ENCODE results near the gene ABHD12B. TPM values are rescaled to one million over a fixed set of nuclear protein-coding genes. Genes with fewer than 3 reads are reported as not detected.

ABHD12B gene
- total RNA-seq, 1 experiment from 2014 or later = 51.0 TPM

DNA sequence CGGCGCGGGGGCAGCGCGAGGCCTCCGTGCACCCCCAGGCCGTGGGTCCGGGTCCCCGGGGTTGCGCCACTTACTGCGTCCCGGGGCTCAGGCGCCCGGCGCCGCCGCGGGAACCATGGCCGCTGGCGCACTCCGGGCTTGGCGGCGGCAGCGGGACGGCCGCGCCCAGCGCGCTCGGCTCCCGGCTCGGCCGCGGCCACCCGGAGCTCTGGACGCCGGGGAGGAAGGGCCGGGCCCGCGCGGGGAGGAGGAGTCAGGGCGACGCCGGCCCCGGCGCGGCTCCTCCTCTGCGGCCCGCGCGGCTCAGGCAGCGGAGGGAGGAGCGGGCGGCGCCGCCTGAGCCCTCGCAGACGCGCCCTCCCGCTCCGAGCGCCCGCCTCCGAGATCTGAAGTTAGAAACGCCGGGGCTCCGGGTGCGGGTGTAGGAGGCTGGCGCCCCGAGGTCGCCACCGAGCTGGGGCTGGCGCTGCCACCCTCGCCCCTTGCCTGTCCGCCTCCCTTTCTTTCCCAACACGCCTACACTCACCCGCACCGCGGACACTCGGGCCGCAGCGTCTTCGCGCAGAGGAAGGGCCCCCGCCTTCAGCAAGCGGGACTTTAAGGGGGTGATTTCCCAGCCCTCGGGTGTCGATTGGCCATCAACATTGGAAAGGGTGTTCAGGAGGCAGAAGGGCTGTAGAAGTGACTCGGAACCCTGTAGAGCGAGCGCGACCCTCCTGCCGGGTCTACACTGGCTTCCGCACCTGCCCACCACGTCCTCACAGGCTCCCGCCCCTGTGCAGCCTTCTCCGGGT lies 40.7 kb upstream of the ABHD12B start, which contains the start of gene NIN:
NIN (minus strand) TSS at position 231 of the 794 bp plus-strand sequence. CDS start 9,106 bp downstream, outside the sequence.
- Histone ChIP-seq H3K9ac (ENCODE audit: extremely low read depth, insufficient read length, low read length) (peak within 1 kb of the TSS; percentile 30), H3K56ac (ENCODE audit: insufficient read length, low read depth, low read length) (no peak within 1 kb of the TSS), H3K79me1 (ENCODE audit: insufficient read depth, low read depth, low read length, poor library complexity, severe bottlenecking) (no peaks in the 10 kb centered on the region), H3K23me2 (ENCODE audit: insufficient read length, low read depth, low read length, poor library complexity, severe bottlenecking) (peaks cover 14% of the 10 kb centered on the region), H3K14ac (ENCODE audit: insufficient read depth, low read length) (peak within 1 kb of the TSS; percentile 70), H3K4ac (ENCODE audit: low read depth, low read length) (no peak within 1 kb of the TSS), H3K27me3 (ENCODE audit: insufficient read depth, low read length) (peaks cover 28% of the 10 kb centered on the region), H3T11ph (ENCODE audit: low read length) (no peak within 1 kb of the TSS), H3K4me1 (ENCODE audit: insufficient read depth, low read length) (no peaks in the 10 kb centered on the region), H2BK20ac (ENCODE audit: low read depth, low read length, poor library complexity, severe bottlenecking) (no peak within 1 kb of the TSS), H2BK5ac (ENCODE audit: insufficient read length, low read length) (no peak within 1 kb of the TSS), H3K18ac (ENCODE audit: insufficient read length, low read depth, low read length) (no peak within 1 kb of the TSS), H2BK120ac (ENCODE audit: low read depth, low read length, poor library complexity, severe bottlenecking) (no peak within 1 kb of the TSS), H3K23ac (ENCODE audit: insufficient read length, low read depth, low read length) (no peak within 1 kb of the TSS), H3K79me2 (ENCODE audit: insufficient read depth, low read length) (no peaks in the 10 kb centered on the region), H2BK12ac (ENCODE audit: insufficient read length, low read depth, low read length) (no peak within 1 kb of the TSS), H2AFZ (ENCODE audit: low read length) (no peak within 1 kb of the TSS), H3K4me2 (ENCODE audit: insufficient read depth, insufficient read length, low read length) (peak within 1 kb of the TSS; percentile 95), H3K27ac (ENCODE audit: insufficient read length, low read depth, low read length) (no peak within 1 kb of the TSS), H4K8ac (replicated peaks; ENCODE audit: insufficient read length, low read depth, low read length) (no peak within 1 kb of the TSS), H4K20me1 (ENCODE audit: control insufficient read depth, insufficient read depth, insufficient read length) (no peaks in the 10 kb centered on the region), H4K91ac (ENCODE audit: insufficient read length, low read depth, low read length) (no peak within 1 kb of the TSS), H4K5ac (ENCODE audit: insufficient read length, low read depth, low read length) (no peak within 1 kb of the TSS), H2BK15ac (ENCODE audit: low read depth, low read length) (0 out of 2 replicates have a peak within 1 kb of the TSS, but pooled peaks have one; percentile 15), H2AK5ac (ENCODE audit: insufficient read length, low read length) (no peak within 1 kb of the TSS), H3K9me3 (ENCODE audit: control insufficient read depth, low read depth, low read length) (no peaks in the 10 kb centered on the region)
- peak within 1 kb of the TSS; percentile 65 to 93 (median 66); a peak in 3 of 7 replicates for H3K27ac Mint-ChIP-seq
- peak within 1 kb of the TSS; percentile 82 to 95 for H3K4me3 Mint-ChIP-seq
- H3K27me3 Mint-ChIP-seq (ENCODE audit: low read depth) = peaks cover 82% of the 10 kb centered on the region
- H3K9me3 Mint-ChIP-seq = peaks cover 0 to 4% of the 10 kb centered on the region in 2 experiments; a peak in 1 of 5 replicates
- H3K4me1 Mint-ChIP-seq = peaks cover 32 to 35% of the 10 kb centered on the region in 2 experiments
- TF ChIP-seq, protein P1, sequence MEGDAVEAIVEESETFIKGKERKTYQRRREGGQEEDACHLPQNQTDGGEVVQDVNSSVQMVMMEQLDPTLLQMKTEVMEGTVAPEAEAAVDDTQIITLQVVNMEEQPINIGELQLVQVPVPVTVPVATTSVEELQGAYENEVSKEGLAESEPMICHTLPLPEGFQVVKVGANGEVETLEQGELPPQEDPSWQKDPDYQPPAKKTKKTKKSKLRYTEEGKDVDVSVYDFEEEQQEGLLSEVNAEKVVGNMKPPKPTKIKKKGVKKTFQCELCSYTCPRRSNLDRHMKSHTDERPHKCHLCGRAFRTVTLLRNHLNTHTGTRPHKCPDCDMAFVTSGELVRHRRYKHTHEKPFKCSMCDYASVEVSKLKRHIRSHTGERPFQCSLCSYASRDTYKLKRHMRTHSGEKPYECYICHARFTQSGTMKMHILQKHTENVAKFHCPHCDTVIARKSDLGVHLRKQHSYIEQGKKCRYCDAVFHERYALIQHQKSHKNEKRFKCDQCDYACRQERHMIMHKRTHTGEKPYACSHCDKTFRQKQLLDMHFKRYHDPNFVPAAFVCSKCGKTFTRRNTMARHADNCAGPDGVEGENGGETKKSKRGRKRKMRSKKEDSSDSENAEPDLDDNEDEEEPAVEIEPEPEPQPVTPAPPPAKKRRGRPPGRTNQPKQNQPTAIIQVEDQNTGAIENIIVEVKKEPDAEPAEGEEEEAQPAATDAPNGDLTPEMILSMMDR (conservative IDR thresholded peaks at IDR 0.05) = no peak
- WGBS (ENCODE audit: extremely low coverage, insufficient read length, low lambda C conversion rate) = no CpG with 5 or more reads among the region's 97 CpGs
- peak; percentile 62 for DNase-seq
- peaks cover 2 to 10% (median 2%) of the 10 kb centered on the region in 3 experiments for H3K36me3 Mint-ChIP-seq (ENCODE audit: insufficient read depth in 1 of 3, low read depth in 3 of 3)

Data from H9 (cell line).